SHP77 (cell line): ENCODE measurements around the gene ARHGAP26.

Source experiments
- DNase-seq, 2 experiments: peaks; one replicate each; lab custom pipeline; 2025; lab: John Stamatoyannopoulos, UW

Gene ARHGAP26

DNA sequence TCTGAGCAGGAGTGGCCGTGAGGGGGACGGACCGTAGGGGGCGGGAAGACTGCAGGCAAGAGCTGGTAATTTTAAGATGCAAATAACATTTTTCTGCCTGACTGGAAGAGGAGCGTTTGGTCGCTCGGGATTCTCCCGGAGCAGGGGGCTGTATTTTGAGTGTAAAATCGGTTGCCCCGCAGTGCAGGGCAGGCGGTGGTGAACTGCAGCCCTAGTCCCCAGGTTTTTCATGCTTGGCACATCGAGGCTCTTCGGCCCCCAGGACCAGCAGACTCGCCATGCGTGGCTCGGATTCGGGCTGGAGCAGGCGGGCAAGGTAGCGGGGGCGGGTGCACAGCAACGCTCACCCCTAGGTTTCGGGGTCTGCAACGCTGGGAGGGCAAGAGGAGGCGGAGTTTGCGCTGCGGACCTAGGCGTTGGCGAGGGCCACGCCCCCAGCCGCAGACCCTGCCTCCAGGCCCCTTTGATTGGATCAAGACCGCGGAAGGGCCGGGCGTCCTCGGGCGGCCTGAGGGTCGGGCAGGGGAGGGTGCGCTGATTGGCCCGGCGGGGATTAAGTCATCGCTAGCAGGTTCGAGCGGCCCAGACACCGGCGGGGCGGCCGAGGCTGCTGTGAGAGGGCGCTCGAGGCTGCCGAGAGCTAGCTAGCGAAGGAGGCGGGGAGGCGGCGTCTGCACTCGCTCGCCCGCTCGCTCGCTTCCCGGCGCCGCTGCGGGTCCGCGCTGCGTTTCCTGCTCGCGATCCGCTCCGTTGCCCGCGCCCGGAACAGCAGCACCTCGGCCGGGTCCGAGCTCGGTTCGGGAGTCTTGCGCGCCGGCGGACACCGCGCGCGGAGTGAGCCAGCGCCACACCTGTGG is at the start of gene ARHGAP26:
Gene ARHGAP26 (plus strand): TSS at position 585 of the 857 bp plus-strand sequence. CDS start 385 bp downstream, outside the sequence.
- DNase-seq: peak; percentile 96 to 97

DNA sequence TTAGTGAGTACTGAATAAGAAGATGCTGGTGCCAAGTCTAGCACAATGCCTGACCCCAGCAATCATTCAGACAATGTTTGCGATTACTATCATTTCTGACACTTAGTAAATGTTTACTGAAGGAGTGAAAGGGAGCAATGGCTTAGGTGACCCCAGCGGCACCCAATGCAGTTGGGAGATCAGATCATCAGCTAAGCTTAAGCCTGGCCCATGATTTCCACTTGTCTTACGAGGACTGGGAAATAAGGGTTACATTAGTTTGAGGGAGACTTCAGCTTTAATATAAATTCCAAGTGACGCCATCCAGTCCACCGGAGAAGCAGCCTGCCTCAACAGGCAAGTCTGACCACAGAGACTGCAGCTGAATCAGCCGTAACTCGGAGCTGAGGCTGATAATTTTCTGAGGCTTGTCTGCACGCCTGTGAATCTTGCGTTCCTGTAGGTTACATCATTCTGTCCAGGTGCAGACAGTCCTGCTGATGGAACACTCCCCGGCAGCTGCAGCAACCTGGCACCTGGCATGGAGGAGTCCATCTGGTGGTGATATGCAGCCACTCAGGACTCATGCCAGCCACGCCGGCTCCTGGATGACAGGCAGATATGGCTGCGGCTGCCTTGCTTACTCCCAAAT is 49.4 kb upstream of the ARHGAP26 start:
- peak; percentile 92 to 96 for DNase-seq

DNA sequence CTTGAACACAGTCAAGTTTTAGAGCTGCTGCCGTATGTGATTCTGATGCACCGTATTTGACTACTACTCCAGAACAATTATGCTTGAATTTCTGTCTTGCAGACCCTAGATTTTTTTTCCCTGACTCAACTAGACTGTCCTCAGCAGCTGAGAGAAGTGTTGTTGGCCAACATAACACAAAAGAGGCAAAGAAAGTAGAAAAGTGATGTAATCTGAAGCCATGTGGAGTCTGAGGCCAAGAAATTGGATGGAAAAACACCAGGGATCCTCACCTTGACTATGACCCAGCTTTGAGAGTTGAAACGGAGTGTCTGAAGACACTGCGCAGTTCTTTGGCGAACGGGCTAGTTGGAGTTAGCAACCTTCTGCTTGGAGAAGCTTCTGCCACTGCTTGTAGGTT is 48.0 kb upstream of the ARHGAP26 start:
- DNase-seq: no peak

GRCh38 chr5:142722896-142723295 is 47.3 kb upstream of the ARHGAP26 start:
- DNase-seq: no peak

- no peak for DNase-seq
Observed at GRCh38 chr5:142724821-142725220, 45.4 kb upstream of the ARHGAP26 start.

GRCh38 chr5:142725231-142726187 is 44.7 kb upstream of the ARHGAP26 start:
- no peak for DNase-seq

DNA sequence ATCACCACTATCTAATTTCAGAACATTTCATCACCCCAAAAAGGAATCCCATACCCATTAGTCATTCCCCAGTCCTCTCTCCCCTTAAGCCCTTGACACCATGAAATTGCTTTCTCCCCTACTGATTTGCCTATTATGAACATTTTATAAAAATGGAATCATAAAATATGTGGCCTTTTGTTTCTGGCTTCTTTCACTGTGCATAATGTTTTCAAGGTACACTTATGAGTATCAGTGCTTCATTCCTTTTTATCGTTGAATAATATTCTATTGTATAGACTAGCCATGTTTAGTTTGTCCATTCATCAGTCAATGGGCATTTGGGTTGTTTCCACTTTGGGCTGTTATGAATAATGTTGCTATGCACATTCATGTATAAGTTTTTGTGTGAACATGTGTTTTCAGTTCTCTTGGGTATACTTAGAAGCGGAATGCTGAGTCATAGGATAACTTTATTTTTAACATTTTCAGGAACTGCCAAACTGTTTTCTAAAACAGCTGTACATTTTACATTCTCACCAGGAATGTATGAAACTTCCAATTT is 43.9 kb upstream of the ARHGAP26 start:
- no peak for DNase-seq

- no peak for DNase-seq
Observed at GRCh38 chr5:142727735-142728047, 42.5 kb upstream of the ARHGAP26 start.

DNA sequence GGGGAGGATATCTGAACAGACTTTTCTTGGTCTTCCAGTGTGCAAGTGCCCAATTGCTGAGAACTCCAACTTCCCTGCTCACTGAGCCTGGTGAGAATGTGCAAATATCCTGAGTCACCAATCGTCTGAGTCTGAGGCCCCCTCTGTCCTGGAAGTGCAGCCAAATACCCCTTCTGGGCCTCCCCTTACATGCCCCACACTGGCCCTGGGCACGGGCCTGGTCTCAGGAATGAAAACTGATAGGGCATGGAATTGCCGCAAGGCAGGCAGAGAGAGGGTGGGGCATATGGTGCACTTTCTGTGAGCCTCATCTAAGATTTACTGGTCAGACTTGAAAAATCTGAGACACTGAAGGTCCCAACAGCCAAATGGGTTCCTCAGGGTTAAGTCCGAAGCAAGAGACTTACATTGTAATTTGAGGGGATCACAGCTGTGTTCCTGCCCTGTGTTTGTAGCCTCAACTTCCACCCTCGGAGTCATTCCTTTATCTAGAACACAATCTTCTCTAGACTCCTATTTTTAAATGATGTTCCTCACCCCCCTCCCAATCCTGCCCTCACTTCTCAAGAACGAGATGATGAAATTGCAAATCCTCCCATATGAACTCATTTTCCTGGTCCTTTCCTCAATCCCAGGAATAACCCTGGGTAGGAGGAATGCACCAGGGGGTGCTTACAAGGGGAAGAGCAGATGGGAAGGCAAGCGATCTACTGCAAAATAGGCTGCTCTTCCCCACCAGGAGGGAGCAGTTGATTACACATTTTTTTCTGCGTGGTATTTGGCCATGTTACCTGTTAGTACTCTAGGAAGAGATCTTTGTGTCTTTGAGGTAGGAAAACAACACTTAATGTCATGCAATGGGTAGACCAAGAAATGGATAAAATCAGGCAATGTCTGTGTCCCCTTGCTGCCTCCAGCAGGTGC is 34.6 kb upstream of the ARHGAP26 start:
- DNase-seq: no peak

GRCh38 chr5:142736247-142736632 is 33.9 kb upstream of the ARHGAP26 start:
- no peak for DNase-seq

- no peak for DNase-seq
Observed at GRCh38 chr5:142737179-142737578, 33.0 kb upstream of the ARHGAP26 start.

DNA sequence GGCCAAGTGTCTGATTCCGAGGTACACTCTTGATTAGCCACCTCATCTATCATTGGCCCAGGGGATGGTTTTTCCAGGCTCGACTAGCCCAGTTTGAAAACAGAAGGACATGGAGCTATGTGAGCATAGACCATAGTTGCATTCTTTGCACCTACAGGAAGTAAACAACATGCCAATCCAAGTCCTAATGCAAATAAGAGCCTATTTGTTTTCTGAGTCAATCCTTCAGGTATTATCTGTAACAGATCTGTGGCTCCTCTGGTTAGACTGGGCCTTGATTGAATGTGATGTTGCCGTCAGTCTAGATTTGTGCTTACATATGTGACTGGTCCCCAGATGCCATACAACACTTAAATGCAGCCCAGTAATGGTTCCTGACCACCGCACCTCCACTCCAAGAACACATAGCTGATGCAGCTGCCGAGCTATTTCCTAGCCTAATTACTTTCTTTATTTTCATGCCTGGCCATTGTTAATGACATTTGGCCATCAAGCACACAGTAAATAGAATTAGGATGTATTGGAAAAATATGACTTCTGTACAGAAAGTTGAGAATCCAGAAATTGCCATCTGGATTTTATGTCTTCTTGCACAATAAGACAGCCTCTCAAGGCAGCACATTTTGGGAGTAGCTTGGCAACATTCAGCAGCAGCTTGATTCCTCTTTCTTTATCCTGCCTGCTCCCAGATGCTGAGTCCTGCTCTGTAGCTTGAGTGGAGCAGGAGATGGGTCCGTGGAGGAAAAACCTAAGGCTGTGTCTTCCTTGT is 29.5 kb upstream of the ARHGAP26 start:
- no peak for DNase-seq

- no peak for DNase-seq
Observed at GRCh38 chr5:142743592-142744441, 26.4 kb upstream of the ARHGAP26 start.

GRCh38 chr5:142745268-142745667 is 24.9 kb upstream of the ARHGAP26 start:
- DNase-seq: no peak

GRCh38 chr5:142746532-142747433 is 23.4 kb upstream of the ARHGAP26 start:
- DNase-seq: no peak

DNA sequence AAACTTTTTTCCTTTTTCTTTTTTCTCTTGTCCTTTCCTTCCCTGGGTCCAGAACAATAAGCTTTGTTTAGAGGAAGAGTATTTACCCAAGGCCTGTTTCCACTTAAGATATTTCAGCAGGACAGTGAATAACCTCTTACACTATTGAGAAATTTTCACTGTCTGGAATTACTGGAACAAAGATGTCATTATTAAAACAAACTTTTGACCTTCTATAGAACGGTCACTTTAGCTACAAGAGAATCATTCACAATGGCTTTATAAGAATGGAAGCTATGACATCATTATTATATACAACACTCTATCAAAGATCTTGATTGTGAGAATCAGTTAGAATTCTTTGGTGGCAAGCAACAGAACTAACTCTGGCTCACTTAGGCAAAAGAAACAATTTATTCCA is 22.0 kb upstream of the ARHGAP26 start:
- no peak for DNase-seq

- DNase-seq: peak in 1 of 2 experiments; percentile 10
Observed at GRCh38 chr5:142748568-142749249, 21.5 kb upstream of the ARHGAP26 start.

DNA sequence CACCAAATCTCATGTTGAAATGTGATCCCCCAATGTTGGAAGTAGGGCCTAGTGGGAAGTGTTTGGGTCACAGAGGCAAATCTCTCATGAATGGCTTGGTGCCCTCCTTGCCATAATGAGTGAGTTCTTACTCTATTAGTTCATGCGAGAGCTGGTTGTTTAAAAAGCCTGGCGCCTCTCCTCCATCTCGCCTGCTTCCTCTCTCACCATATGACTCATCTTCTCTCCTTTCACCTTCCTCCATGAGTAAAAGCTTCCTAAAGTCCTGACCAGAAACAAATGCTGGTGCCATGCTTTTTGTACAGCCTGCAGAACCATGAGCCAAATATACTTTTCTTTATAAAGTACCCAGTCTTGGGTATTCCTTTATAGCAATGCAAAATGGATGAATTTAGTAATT is 20.9 kb upstream of the ARHGAP26 start:
- no peak for DNase-seq
